SK-MEL-5 (cell line): ENCODE results near the gene FKBP9. TPM values are rescaled to one million over a fixed set of nuclear protein-coding genes. Genes with fewer than 3 reads are reported as not detected.
"Not testable (repeated sequence)": the region's sequence is repeated elsewhere in the genome, so short reads cannot be mapped to it uniquely, and the experiment has no call there.

Source experiments
- DNase-seq: peaks from one replicate; pipeline ENCODE4 v3.0.0-alpha.2; 2016; ENCODE audit warnings: low read depth, low spot score
- in situ Hi-C: cut with HindIII; loops from 2 replicates; pipeline ENCODE4 v1.10.0; 2016; ENCODE audit warnings: low sequenced_read_pairs, high pct_unique_total_duplicates, low pct_unique_long_range_greater_than_20kb
- total RNA-seq: library from RNA; depleted of rRNA; stranded (reverse); fragments of >200 nt; shearing (Covaris generic); gene quantifications from 2 replicates; pipeline ENCODE4 v1.2.3, GENCODE V29; 2014

Gene FKBP9
- total RNA-seq, 1 experiment from 2014 or later: 191 TPM

DNA sequence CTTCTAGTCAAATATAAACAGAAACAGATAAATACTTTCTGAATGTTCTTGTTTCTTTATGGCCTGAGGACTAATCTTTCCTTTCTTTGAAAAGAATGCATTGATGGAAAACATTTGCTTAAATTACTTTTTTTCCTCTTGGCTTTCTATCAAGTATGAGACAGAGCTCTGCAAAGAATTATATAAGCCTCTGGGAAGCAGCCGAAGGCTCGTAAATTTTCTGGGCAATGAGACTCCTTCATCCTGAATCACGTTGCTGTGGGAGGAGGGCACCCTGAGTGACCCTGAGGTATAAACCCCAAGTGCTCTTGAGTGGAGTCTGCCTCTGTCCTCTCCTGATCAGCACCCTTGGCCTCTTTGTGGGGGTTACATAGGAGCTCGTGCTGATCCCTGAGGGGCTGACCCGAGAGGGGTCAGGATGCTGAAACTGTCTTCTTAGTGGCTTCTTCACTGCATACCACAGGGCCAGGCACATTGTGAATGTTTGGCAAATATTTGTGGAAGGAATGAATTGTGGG, 33.9 kb downstream of the FKBP9 start:
- in situ Hi-C loops: not testable (repeated sequence)
- DNase-seq: peak; percentile 44

DNA sequence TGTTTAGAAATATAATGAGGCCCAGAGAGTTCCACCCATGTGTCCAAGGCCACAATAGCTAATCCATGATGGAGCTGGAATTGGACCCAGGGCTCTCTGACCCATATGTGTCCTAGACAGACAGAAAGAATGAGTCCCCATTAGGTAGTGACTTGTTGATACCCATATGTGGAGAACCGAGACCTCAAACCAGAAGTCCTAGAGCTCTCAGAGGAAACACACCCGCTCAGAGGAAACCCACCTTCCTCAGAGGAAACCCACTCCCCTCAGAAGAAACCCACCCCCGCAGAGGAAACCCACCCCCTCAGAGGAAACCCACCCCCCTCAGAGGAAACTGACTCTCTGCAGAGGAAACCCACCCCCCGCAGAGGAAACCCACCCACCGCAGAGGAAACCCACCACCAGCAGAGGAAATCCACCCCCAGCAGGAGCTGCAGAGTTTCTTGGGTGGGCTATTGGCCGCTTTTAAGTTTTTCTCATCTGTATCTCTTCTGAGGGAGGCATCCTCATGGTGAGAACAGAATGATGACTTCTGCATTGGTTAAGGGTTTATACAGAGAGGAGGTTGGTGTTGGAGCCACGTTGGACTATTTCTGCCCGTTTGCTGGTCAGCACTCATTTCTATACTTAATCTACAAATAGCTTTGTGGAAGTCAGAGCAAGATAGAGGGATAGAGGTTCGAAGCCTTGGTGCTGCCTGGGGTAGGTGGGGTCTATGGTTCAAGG, 34.9 kb downstream of the FKBP9 start:
- DNase-seq, in situ Hi-C loops: not testable (repeated sequence)

DNA sequence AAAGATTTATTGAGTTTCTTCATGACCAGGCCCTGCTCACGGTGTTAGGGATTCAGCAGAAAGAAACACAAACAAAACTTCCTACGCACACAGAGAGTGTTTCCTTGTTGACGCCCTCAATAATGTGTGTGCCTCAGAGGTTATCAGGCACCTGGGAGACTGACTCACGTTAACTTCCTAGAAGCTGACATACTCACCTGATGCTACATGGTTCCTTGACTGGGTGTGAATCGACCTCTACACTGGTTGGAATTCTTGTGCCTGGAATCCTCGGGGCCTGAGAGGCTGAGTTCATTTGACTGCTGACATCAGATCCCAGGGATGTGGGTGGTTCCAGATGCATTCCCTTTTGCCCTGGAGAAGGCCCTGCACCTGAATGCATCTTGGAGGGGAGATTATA, 35.5 kb downstream of the FKBP9 start:
- DNase-seq, in situ Hi-C loops: not testable (repeated sequence)

DNA sequence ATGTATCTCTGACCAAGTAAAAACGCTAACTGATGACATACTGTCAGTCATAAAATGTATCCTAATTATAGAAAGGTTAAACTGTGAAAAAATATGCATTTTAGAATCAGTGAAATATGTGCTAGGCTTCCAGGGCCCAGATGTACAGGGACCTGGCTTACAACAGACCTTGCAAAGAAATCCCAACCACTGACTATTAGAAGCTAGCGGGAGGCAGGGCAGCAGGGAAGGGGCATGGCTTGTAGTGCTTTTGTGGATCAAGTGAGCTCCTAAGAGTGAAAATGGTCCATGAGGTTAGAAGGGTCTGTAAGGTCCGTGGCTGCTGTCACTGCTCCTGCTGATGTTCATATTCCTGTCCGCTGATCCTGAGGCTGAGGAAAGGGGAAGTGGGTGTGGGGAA, 40.7 kb downstream of the FKBP9 start:
- peak; percentile 33 for DNase-seq
- in situ Hi-C loops: not testable (repeated sequence)

DNA sequence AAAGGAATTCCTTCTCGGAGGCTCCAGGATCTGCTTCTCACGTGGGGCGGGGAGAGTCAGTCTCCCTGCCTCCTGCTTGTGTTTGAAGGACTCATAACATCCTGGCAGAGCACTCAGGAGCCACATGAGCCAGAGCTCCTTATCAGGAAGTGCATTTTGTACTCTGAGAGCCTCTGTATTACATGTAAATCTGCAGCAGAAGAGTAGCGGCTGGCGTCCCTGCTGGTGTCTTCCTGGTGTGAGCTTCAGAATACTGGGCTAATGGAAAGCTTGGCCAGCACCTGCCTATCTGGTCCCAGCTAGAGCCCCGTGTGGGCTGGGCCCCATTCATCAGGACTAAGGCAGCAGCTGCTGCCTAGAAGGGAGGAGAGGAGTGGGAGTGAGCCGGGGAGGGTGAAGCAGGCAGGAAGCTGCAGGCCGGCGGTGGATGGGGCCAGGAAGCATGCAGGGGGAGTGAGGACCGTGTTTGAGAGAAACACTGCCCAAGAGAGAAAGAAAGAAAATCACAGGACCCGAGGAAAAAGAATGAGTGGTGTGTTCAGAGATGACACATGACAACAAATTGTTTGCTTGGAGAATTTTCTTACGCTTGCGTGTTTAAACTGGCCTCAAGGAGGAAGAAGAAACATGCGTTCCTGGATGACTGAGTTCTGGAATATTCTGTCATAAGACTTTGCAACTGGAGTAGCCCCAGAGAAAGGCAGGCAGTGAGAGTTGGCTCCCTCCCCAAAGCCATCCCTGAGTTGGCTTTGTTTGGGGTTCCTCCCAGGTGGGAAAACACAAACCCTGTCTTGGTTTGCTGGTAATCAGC, 41.3 kb downstream of the FKBP9 start:
- DNase-seq: peak; percentile 96
- in situ Hi-C loops: not testable (repeated sequence)

DNA sequence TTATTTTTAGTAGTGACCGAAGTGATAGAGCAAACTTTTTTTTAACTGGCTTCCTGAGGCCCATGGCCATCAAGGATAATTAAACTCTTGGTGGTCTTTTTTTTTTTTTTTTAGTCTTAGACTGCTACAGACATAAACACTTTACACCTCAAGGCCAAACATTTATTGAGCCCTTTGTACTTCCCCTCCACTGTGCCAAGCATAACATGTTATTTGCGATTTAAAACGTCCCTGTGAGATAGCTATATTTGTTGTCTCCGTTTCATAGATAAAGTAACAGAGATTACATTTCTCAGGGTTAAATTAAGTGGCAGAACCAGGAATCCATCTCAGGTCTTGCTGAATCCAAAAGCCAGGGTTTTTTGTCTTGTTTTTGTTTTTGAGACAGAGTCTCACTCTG, 42.1 kb downstream of the FKBP9 start:
- in situ Hi-C loops, DNase-seq: not testable (repeated sequence)

DNA sequence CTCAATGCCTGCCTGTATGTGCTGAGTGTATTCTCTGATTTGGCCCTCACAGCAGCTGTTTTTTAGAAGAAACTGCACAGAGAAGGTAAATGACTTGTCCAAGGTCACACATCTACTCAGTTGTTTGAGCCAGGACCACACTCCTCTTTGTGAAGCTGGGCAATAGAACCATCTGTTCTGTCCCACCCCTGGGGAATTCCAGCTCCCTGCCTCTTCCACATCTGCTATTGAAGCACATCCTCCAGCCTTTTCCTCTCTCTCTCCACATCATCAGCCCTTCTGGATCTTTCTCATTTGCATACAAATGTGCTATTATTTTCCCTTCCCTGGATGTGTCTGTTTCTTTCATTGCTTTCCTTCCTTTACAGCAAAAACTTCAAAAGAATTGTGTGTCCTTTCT, 45.9 kb downstream of the FKBP9 start:
- in situ Hi-C loops, DNase-seq: not testable (repeated sequence)

DNA sequence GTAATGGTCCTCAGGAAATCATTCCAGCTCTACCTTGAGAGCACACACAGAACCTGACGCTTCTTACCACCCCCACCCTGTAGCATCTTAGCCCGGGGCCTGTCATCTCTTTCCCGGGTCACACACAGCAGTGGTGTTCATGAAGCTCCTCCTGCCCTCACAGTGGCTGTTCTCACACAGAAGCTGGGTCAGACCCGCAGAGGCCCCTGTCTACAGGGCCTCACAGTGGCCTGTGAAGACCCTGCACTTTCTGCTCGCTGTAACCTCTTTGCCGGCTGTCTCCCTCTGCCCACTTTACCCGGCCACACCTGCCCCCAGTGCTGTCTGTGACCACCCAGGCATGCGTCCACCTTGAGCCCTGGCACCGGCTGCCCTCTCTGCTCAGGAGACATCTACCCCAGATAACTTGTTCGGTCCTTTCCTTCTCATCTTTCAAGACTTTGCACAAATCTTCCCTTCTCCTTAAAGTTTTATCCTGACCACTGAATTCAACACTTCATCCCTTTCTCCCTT, 46.9 kb downstream of the FKBP9 start:
- DNase-seq, in situ Hi-C loops: not testable (repeated sequence)

DNA sequence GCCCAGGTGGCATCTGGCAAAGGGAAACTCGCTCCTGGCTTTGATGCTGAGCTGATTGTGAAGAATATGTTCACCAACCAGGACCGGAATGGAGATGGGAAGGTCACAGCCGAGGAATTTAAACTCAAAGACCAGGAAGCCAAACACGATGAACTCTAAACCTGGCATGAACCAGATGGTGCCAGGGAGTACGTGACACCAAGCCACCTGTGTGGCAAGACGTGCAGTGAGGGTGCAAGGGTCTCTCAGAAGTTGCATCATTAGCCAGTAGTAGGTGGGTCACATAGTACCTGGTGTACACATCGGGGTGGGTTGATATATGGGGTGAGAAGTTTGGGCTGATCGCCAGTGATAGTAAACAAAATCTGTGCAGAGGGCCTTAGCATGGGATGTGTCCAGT, 48.0 kb downstream of the FKBP9 start:
- DNase-seq, in situ Hi-C loops: not testable (repeated sequence)

DNA sequence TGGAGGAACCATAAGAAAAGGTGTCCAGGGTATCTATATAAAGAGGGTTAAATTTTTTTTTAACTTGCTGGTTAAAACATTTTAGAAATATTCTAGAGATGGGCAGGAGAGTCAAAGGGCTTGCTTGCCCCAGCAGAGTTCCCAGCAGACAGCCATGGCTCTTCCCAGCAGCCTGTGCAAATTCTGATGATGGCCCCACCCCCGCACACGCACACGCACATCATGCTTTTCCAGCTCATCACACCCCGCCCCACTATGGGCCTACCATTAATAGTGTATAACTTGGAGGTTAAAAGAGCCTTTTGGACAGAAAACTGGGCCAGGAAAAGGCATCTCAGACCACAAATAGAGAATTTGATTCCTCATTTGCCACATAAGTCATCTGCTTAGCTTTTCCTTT, 48.5 kb downstream of the FKBP9 start:
- DNase-seq, in situ Hi-C loops: not testable (repeated sequence)

DNA sequence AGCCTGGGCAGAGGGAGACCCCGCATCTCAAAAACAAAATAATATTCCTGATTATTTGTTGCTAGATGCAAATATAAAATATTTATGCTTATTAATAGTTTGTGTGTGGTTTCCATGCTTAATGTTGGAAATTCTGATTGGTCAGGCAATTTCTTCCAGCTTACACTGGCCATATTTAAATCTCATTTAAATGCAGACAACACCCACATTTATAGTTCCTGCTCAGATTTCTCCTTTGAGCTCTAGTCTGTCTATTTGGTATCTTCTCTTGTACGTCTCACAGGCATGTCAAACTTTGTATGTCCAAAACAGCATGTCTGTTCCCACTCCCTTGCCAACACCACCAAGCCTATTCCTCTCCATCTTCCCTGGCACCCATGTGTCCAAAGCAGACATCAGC, 52.5 kb downstream of the FKBP9 start:
- in situ Hi-C loops: no loop called here

DNA sequence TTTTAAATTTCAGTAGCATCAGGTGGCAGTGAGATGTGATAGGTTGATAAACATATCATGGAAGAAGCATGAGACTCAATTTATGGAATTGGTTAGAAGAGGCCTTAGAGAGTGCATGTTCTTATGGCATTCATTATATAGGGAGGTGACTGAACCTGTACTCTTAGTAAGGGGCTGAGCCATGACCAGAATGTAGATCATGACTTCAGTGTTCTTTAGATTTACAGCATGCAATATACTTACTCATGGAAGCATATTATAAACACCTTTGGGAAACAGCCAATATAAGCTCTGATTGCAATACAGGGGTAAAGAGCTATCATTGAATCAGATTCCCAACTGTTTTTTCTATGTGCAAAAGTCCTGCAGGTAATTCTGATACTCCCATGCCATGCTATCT, 55.1 kb downstream of the FKBP9 start:
- no peak for DNase-seq
- in situ Hi-C loops: no loop called here

More for the DNA sequence above, 52.5 kb downstream of the FKBP9 start:
- DNase-seq: no peak

DNA sequence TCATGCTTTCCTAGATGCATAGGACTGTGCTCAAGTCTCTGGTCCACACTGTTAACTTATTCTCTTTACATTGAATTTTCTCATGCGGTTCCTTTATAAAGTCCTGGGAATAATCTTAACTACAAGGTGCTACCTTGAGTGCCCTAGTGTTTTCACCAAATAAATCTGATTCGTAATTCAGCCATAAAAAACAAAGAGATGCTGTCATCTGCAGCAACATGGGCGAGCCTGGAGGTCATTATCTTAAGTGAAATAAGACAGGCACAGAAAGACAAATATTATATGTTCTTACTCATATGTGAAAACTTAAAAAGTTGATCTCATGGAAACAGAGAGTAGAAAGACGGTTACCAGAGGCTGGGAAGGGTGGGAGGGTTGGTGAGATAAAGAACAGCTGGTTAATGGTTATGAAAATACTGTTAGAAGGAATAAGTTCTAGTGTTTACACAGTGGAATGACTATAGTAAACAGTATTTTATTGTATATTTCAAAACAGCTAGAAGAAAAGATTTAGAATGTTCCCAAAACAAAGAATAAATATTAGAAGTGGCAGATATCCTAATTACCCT, 67.0 kb downstream of the FKBP9 start:
- DNase-seq: no peak
- in situ Hi-C loops: no loop called here

DNA sequence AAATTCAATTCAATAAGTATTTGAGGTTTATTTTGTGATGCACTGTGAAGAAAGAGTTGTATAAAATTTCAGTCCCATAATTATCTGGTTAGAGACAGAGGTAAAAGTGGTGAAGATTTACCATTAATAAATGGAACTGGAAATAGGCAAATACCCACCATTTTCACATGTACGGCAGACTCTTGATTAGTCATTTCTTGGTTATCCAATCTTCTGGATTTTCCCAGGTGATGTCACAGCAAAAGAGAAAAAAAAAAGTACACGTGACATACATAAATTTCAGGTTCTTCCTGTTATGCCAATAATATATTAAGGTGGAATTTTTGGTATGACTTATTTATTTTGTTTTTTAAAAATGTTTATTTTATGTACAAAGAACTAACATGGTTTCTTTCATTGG, 78.5 kb downstream of the FKBP9 start:
- in situ Hi-C loops: no loop called here
- no peak for DNase-seq

DNA sequence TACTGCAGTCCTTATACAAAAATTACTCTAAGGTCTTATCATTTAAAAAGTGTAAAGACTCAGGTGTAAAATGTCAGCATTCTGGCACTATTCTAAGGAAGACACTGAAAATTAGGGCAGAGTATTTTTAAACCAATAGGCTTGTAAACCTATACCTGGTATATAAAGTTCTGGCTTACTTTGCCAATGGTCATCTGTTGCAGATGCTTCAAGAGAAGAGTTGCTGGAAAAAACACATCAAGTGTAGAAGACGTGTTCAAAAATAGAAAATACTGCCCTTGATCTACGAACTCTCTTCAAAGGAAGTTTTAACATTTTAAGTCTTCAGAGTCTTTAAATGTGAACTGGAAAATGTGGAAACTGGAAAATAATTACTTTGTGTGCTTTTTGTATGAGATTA, 81.4 kb downstream of the FKBP9 start:
- in situ Hi-C loops: no loop called here
- DNase-seq: no peak

DNA sequence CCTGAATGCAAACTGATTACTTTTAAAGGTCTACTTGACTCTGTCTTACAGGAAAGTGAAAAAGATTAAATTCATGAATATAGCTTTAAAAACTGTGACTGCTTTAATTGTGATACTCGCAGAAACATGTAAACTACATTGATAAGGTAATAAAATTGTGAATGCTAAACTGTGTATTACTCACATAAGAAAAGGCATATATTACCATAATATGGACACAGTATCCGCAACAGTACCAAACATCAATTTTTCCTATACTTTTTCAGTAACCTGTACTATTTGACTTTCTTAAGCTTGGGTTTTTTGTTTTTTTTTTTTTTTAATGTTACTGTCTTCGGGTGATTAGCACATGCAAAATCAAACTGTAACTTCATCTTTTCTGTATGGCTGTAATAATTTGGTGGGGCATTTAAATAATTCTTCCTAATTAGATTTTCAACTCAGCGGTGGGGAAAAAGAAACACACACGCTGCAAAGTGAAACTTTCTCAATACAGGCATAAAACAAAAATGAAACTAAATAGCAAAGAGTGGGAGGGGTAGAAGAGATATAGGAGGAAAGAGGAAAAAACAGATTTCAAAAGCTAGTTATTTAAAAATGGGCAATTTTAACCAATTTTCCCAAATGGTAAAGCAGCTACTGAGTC, 82.1 kb downstream of the FKBP9 start:
- no peak for DNase-seq
- in situ Hi-C loops: no loop called here

DNA sequence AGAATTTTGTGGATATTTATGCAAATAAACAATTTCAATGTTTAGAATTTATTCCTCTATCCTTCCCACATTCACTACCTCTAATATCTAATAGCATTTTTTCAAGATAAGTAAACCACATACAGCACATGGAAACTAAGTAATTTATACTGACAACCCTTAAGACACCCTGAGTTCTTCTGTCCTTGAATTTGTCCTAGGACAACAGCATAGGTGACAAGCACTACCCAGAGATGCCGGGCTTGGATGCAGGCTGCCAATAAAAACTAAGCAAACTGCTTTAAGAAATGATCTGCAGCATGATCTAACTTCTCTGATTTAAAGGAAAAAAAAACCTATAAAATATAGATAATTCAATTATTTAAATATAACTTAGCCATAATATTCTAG, 82.7 kb downstream of the FKBP9 start:
- DNase-seq: no peak
- in situ Hi-C loops: loop anchor here (10.0 kb wide), 1 partner anchor 95 kb away; no protein-coding TSS in a partner anchor
